ENCODE measurements around the gene IGF1. TPM values are rescaled to one million over a fixed set of nuclear protein-coding genes. Genes with fewer than 3 reads are reported as not detected.

IGF1 gene
- total RNA-seq, 1 donor from 2014 or later = 3.4 TPM

- Mint-ChIP-seq H3K27me3 (ENCODE audit: unreplicated experiment) (no peaks in the 10 kb centered on the region), H3K4me3 (ENCODE audit: unreplicated experiment) (no peak overlapping the region), H3K27ac (ENCODE audit: unreplicated experiment) (no peak overlapping the region), H3K9me3 (ENCODE audit: unreplicated experiment) (no peaks in the 10 kb centered on the region), H3K4me1 (ENCODE audit: unreplicated experiment) (peaks cover 3% of the 10 kb centered on the region), H3K36me3 (ENCODE audit: low read depth, unreplicated experiment) (no peaks in the 10 kb centered on the region)
- no peak for TF ChIP-seq CTCF (IDR thresholded peaks at IDR 0.05; ENCODE audit: unreplicated experiment)
- no peak for DNase-seq (ENCODE audit: low spot score)
Measured at GRCh38 chr12:102390068-102390467, 90.3 kb downstream of the IGF1 start.

GRCh38 chr12:102388469-102388868, 91.9 kb downstream of the IGF1 start:
- Mint-ChIP-seq H3K27me3 (ENCODE audit: unreplicated experiment) (no peaks in the 10 kb centered on the region), H3K4me3 (ENCODE audit: unreplicated experiment) (no peak overlapping the region), H3K4me1 (ENCODE audit: unreplicated experiment) (no peaks in the 10 kb centered on the region), H3K27ac (ENCODE audit: unreplicated experiment) (no peak overlapping the region), H3K36me3 (ENCODE audit: low read depth, unreplicated experiment) (peaks cover 4% of the 10 kb centered on the region), H3K9me3 (ENCODE audit: unreplicated experiment) (peaks cover 11% of the 10 kb centered on the region)
- no peak for DNase-seq (ENCODE audit: low spot score)
- no peak for TF ChIP-seq CTCF (IDR thresholded peaks at IDR 0.05; ENCODE audit: unreplicated experiment)

DNA sequence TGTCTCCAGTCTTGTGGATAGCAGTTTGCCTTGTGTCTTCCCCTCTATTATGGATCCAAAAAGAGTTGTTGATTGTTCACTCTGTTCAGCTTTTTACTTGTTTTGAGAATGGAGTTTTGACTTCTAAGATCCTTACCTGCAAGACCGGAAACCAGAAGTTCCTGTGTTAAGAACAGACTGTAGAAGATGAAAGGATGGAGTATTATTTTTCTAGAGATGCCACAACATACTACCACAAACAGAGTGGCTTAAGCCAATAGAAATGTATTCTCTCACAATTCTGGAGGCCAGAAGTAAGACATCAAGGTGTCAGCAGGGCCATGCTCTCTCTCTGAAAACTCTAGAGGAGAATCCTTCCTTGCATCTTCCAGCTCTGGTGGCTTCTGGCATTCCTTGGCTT, 95.0 kb downstream of the IGF1 start:
- no peak for DNase-seq (ENCODE audit: low spot score)
- H3K9me3 Mint-ChIP-seq (ENCODE audit: unreplicated experiment) = peaks cover 11% of the 10 kb centered on the region
- H3K27ac Mint-ChIP-seq (ENCODE audit: unreplicated experiment) = no peak overlapping the region
- no peaks in the 10 kb centered on the region for H3K4me1 Mint-ChIP-seq (ENCODE audit: unreplicated experiment)
- H3K4me3 Mint-ChIP-seq (ENCODE audit: unreplicated experiment) = no peak overlapping the region
- H3K36me3 Mint-ChIP-seq (ENCODE audit: low read depth, unreplicated experiment) = peaks cover 4% of the 10 kb centered on the region
- no peak for TF ChIP-seq CTCF (IDR thresholded peaks at IDR 0.05; ENCODE audit: unreplicated experiment)
- H3K27me3 Mint-ChIP-seq (ENCODE audit: unreplicated experiment) = no peaks in the 10 kb centered on the region

GRCh38 chr12:102379346-102380162, 100.8 kb downstream of the IGF1 start:
- Mint-ChIP-seq H3K27me3 (ENCODE audit: unreplicated experiment) (no peaks in the 10 kb centered on the region), H3K4me3 (ENCODE audit: unreplicated experiment) (no peak overlapping the region), H3K9me3 (ENCODE audit: unreplicated experiment) (peaks cover 9% of the 10 kb centered on the region), H3K27ac (ENCODE audit: unreplicated experiment) (no peak overlapping the region), H3K4me1 (ENCODE audit: unreplicated experiment) (no peaks in the 10 kb centered on the region), H3K36me3 (ENCODE audit: low read depth, unreplicated experiment) (peaks cover 2% of the 10 kb centered on the region)
- no peak for TF ChIP-seq CTCF (IDR thresholded peaks at IDR 0.05; ENCODE audit: unreplicated experiment)
- DNase-seq (ENCODE audit: low spot score) = no peak

DNA sequence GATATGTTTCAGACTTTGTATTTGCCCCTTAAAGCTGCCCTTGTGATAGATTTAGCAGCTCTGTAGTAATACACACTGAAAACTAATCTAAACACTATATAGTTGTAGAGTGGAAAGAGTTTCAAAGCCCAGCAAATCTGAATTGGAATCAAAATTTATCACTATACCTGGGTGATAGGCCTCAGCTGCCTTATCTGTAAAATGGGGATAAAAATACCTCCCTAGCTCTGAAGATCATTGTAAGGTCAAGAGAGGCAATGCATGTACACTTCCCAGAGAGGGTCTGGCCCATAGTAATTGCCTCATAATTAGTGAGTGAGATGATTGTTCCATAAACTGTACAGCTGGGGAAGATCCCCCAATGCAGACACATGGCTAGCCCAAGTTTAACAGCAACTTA, 103.6 kb downstream of the IGF1 start:
- H3K27me3 Mint-ChIP-seq (ENCODE audit: unreplicated experiment) = no peaks in the 10 kb centered on the region
- H3K4me3 Mint-ChIP-seq (ENCODE audit: unreplicated experiment) = no peak overlapping the region
- no peaks in the 10 kb centered on the region for H3K4me1 Mint-ChIP-seq (ENCODE audit: unreplicated experiment)
- no peak overlapping the region for H3K27ac Mint-ChIP-seq (ENCODE audit: unreplicated experiment)
- DNase-seq (ENCODE audit: low spot score) = no peak
- H3K9me3 Mint-ChIP-seq (ENCODE audit: unreplicated experiment) = no peaks in the 10 kb centered on the region
- no peak for TF ChIP-seq CTCF (IDR thresholded peaks at IDR 0.05; ENCODE audit: unreplicated experiment)
- H3K36me3 Mint-ChIP-seq (ENCODE audit: low read depth, unreplicated experiment) = no peaks in the 10 kb centered on the region

All from endothelial cell (in vitro differentiated cells).